ENCODE data around the gene KIAA1217. TPM values are rescaled to one million over a fixed set of nuclear protein-coding genes. Genes with fewer than 3 reads are reported as not detected.

KIAA1217 gene
- total and polyA plus RNA-seq, 8 donors = 11.9 to 36.7 (median 19.8) TPM

DNA sequence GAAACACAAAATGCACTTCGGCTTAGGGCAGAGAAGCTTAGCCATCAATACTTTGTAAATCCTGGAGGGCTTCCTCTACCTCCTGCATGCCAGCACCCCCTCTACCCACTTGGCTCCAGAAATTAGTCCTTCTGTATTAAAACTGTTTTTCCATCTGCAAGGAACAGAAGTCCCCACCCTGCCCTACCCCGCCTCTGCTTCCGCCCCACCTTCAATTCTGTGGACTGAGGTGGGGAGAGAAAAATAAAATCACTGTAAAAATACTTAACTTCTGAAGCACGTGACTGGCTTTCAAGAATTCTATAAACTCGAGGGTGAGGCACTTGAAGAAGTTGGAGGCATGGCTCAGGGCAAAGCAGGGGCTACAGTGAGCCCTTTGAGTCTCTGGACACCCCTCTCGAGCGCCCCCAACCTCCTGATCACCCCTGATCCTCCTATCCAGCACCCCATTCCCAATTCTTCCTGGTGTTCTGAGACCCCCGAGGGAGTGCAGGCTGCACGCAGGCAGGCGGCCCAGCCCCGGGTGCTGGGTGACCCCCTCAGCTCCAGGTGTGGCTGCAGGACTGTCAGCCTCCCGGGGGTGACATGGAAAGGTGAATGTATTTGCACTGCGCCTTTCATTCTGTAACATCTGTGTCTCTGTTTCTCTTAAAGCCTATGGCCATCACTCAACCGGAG is 7.3 kb upstream of the KIAA1217 start:
- H3K36me3 ChIP-seq = no peaks in the 10 kb centered on the region
- intact Hi-C loops (cut with DNase I) = no loop called here
- DNase-seq (no peak), ATAC-seq (peak in 1 of 4 donors; percentile 34), FAIRE-seq (no peak)
- TF ChIP-seq, protein P1, sequence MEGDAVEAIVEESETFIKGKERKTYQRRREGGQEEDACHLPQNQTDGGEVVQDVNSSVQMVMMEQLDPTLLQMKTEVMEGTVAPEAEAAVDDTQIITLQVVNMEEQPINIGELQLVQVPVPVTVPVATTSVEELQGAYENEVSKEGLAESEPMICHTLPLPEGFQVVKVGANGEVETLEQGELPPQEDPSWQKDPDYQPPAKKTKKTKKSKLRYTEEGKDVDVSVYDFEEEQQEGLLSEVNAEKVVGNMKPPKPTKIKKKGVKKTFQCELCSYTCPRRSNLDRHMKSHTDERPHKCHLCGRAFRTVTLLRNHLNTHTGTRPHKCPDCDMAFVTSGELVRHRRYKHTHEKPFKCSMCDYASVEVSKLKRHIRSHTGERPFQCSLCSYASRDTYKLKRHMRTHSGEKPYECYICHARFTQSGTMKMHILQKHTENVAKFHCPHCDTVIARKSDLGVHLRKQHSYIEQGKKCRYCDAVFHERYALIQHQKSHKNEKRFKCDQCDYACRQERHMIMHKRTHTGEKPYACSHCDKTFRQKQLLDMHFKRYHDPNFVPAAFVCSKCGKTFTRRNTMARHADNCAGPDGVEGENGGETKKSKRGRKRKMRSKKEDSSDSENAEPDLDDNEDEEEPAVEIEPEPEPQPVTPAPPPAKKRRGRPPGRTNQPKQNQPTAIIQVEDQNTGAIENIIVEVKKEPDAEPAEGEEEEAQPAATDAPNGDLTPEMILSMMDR (IDR thresholded peaks at IDR 0.05) = no peak
- no peaks in the 10 kb centered on the region for H3K9me3 ChIP-seq
- no peaks in the 10 kb centered on the region for H3K27me3 ChIP-seq
- WGBS, 2 donors = 69 to 71% methylated on average over 14 of the region's 14 CpGs
- no peak overlapping the region for H3K4me3 ChIP-seq
- no peaks in the 10 kb centered on the region for H3K4me1 ChIP-seq
- H3K27ac ChIP-seq = peak overlapping the region; percentile 11 to 70 (median 46)

DNA sequence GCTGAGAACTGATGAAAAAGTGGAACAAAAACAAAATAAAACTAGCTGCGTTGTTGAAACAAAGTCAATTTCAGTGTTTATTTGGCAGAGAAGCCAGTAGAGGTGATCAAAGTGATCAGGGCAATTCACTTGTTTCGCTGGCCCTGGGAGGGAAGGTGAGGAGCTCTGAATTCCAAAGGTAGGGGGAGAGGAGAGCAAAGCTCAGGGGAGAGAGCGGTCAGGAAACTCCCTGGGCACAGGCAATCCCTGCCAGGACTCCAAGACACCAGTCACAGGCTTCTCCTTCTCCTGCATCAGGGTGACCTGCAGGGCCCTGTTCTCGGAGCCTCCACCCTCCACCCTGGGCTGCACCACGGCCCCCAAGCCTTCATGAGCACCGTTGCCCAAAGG is 6.8 kb upstream of the KIAA1217 start:
- Histone ChIP-seq H3K4me3 (no peak overlapping the region), H3K4me1 (no peaks in the 10 kb centered on the region), H3K36me3 (no peaks in the 10 kb centered on the region), H3K27me3 (no peaks in the 10 kb centered on the region), H3K27ac (peak overlapping the region; percentile 11 to 70 (median 46)), H3K9me3 (no peaks in the 10 kb centered on the region)
- FAIRE-seq = no peak
- TF ChIP-seq, protein P1 (IDR thresholded peaks at IDR 0.05) = no peak
- peak; percentile 69 to 91 (median 81) for ATAC-seq
- WGBS, 2 donors = 62 to 74% methylated on average over 6 of the region's 6 CpGs
- intact Hi-C loops (cut with DNase I) = no loop called here
- DNase-seq = peak in 3 of 6 donors; percentile 43 to 52 (median 45)

DNA sequence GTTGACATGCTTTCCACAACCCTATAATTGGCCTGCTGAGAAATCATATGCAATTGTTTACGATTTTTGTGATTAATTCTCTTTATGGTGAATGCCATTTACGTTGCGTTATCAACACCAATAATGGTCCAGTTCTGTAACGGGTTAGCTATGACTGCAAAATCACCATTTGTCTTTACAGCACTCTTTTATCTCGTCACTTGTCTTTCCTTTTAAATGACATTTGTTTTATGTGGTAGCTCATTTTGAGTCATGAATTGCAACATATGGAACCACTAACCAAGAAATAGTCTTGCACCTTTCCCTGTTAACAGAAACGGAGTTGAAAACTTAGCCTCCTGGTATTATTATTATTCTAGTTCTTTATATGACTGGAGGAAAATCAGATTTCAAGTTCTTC is 3.1 kb upstream of the KIAA1217 start:
- Histone ChIP-seq H3K27ac (no peak overlapping the region), H3K9me3 (no peaks in the 10 kb centered on the region), H3K4me1 (peaks cover 0 to 6% (median 6%) of the 10 kb centered on the region in 3 donors), H3K36me3 (no peaks in the 10 kb centered on the region), H3K27me3 (no peaks in the 10 kb centered on the region), H3K4me3 (no peak overlapping the region)
- ATAC-seq (no peak), DNase-seq (no peak), FAIRE-seq (no peak)
- TF ChIP-seq, protein P1 (IDR thresholded peaks at IDR 0.05) = no peak
- WGBS, 2 donors = 77 to 83% methylated on average over 6 of the region's 6 CpGs
- intact Hi-C loops (cut with DNase I) = no loop called here

DNA sequence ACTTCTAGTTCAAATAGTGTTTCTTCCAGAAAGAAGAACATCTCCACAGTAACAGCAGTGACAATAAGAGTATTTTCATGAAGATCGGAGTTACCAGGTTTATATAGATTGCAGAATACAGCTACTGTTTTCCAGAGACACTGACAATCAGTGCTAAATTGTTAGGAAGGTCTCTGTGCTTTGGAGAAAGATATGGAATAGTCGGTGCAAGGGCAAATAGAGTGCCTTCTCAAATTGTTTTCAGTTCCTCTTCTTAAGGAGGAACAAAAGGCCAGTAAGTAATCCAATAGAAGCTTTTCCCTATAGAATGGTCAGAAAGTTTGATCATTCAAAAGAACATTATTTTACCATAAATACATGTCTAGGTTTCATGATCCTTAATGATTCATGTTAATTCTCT is 2.6 kb upstream of the KIAA1217 start:
- no peaks in the 10 kb centered on the region for H3K27me3 ChIP-seq
- no peak for FAIRE-seq
- H3K36me3 ChIP-seq = no peaks in the 10 kb centered on the region
- ATAC-seq = no peak
- H3K9me3 ChIP-seq = no peaks in the 10 kb centered on the region
- peak overlapping the region in 2 of 4 donors; percentile 89 to 92 for H3K27ac ChIP-seq
- intact Hi-C loops (cut with DNase I) = no loop called here
- H3K4me1 ChIP-seq = peaks cover 0 to 6% (median 6%) of the 10 kb centered on the region in 3 donors
- DNase-seq = no peak
- TF ChIP-seq, protein P1 (IDR thresholded peaks at IDR 0.05) = no peak
- 60 to 63% methylated on average over 2 of the region's 2 CpGs for whole genome bisulfite sequencing, 2 donors
- no peak overlapping the region for H3K4me3 ChIP-seq

DNA sequence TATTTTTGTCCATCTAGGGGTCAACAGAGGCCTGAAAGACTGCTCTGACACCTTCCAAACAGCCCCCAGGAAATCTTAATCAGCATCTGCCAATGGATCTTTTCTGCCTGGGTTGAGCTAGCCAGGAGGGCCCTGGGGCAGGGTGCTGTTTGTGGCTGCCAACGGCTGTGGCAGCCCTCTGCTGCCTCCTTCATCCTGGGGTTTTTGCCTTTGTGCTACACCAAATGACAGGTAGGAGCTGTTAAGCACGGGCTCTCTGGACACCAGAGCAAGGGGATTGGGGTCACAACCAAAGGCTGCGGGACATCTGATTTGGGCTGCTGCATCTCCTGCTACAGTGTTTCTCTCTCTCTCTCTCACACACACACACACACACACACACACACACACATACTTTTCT is 2.0 kb upstream of the KIAA1217 start:
- ATAC-seq = no peak
- Histone ChIP-seq H3K4me3 (no peak overlapping the region), H3K9me3 (no peaks in the 10 kb centered on the region), H3K4me1 (peaks cover 0 to 6% (median 6%) of the 10 kb centered on the region in 3 donors), H3K27me3 (no peaks in the 10 kb centered on the region), H3K36me3 (no peaks in the 10 kb centered on the region), H3K27ac (peak overlapping the region; percentile 65 to 92 (median 81))
- no peak for FAIRE-seq
- DNase-seq = no peak
- TF ChIP-seq, protein P1 (IDR thresholded peaks at IDR 0.05) = no peak
- 63 to 65% methylated on average over 3 of the region's 3 CpGs for WGBS, 2 donors
- intact Hi-C loops (cut with DNase I) = no loop called here
